Trophoblast cell (in vitro differentiated cells and primary cell): ENCODE results near the gene DNM3.

Source experiments
- DNase-seq, 2 donors: peaks; one replicate each; pipeline ENCODE4 v3.0.0-alpha.2; 2016
- H2AFZ ChIP-seq: 2 replicates; pipeline ENCODE4 v1.6.1; 2013; ENCODE audit warnings: low read length, moderate library complexity, mild to moderate bottlenecking; ENCODE audit not compliant: insufficient read depth, poor library complexity
- H2AK5ac ChIP-seq: 2 replicates; pipeline ENCODE4 v1.6.1; 2013; ENCODE audit warnings: mild to moderate bottlenecking, low read length
- H2BK120ac ChIP-seq: 2 replicates; pipeline ENCODE4 v1.6.1; 2013; ENCODE audit warnings: low read length, mild to moderate bottlenecking, moderate library complexity; ENCODE audit not compliant: insufficient read depth, poor library complexity
- H2BK12ac ChIP-seq: 2 replicates; pipeline ENCODE4 v1.6.1; 2013; ENCODE audit warnings: mild to moderate bottlenecking, low read length, moderate library complexity
- H2BK5ac ChIP-seq: 2 replicates; pipeline ENCODE4 v1.6.1; 2013; ENCODE audit warnings: low read length, low read depth, moderate library complexity, mild to moderate bottlenecking; ENCODE audit not compliant: poor library complexity
- H3K14ac ChIP-seq: 2 replicates; pipeline ENCODE4 v1.6.1; 2013; ENCODE audit warnings: mild to moderate bottlenecking, low read length
- H3K18ac ChIP-seq: 2 replicates; pipeline ENCODE4 v1.6.1; 2013; ENCODE audit warnings: mild to moderate bottlenecking, low read length
- H3K23ac ChIP-seq: 2 replicates; pipeline ENCODE4 v1.6.1; 2013; ENCODE audit warnings: low read length
- H3K27ac ChIP-seq: 2 replicates; pipeline ENCODE4 v1.5.1; 2013; ENCODE audit warnings: low read depth, mild to moderate bottlenecking, inconsistent platforms, low read length, moderate library complexity
- H3K27me3 ChIP-seq: 2 replicates; pipeline ENCODE4 v1.6.1; 2013; ENCODE audit warnings: inconsistent platforms, mild to moderate bottlenecking, low read length, moderate library complexity; ENCODE audit not compliant: insufficient read depth
- H3K36me3 ChIP-seq, 2 experiments: 1 replicate in 1 of 2; 2 replicates in 1 of 2; pipeline ENCODE4 v1.6.1; 2013; ENCODE audit warnings: low read length in 2 of 2, mild to moderate bottlenecking in 2 of 2, moderate library complexity in 1 of 2; ENCODE audit not compliant: insufficient read depth in 2 of 2, control insufficient read depth in 1 of 2
- H3K4ac ChIP-seq: 2 replicates; pipeline ENCODE4 v1.6.1; 2013; ENCODE audit warnings: low read depth, mild to moderate bottlenecking, low read length, moderate library complexity
- H3K4me1 ChIP-seq, 2 experiments: 1 replicate in 1 of 2; 2 replicates in 1 of 2; pipeline ENCODE4 v1.6.1; 2013; ENCODE audit warnings: low read length in 2 of 2, mild to moderate bottlenecking in 2 of 2, moderate library complexity in 1 of 2; ENCODE audit not compliant: insufficient read depth in 2 of 2, control insufficient read depth in 1 of 2
- H3K4me2 ChIP-seq: 2 replicates; pipeline ENCODE4 v1.6.1; 2013; ENCODE audit warnings: inconsistent platforms, mild to moderate bottlenecking, low read length, moderate library complexity
- H3K4me3 ChIP-seq: 2 replicates; pipeline ENCODE4 v1.5.1; 2013; ENCODE audit warnings: mild to moderate bottlenecking, low read depth, low read length, inconsistent platforms
- H3K79me1 ChIP-seq: one replicate; pipeline ENCODE4 v1.6.1; 2013; ENCODE audit warnings: low read length
- H3K79me2 ChIP-seq: 2 replicates; pipeline ENCODE4 v1.6.1; 2013; ENCODE audit warnings: low read length, mild to moderate bottlenecking; ENCODE audit not compliant: control insufficient read depth, insufficient read depth, poor library complexity
- H3K9ac ChIP-seq: 2 replicates; pipeline ENCODE4 v1.6.1; 2013; ENCODE audit warnings: mild to moderate bottlenecking, low read length
- H3K9me3 ChIP-seq: 2 replicates; pipeline ENCODE4 v1.6.1; 2013; ENCODE audit warnings: low read depth, mild to moderate bottlenecking, control low read depth, inconsistent platforms, low read length; ENCODE audit not compliant: insufficient read depth
- H4K12ac ChIP-seq: 2 replicates; pipeline ENCODE4 v1.6.1; 2013; ENCODE audit warnings: low read depth, mild to moderate bottlenecking, low read length, moderate library complexity
- H4K8ac ChIP-seq: 2 replicates; pipeline ENCODE4 v1.6.1; 2013; ENCODE audit warnings: low read depth, mild to moderate bottlenecking, low read length, moderate library complexity
- H4K91ac ChIP-seq: one replicate; pipeline ENCODE4 v1.6.1; 2013; ENCODE audit warnings: low read depth, mild to moderate bottlenecking, low read length, moderate library complexity
- WGBS: extraction: QIAGEN DNeasy Blood & Tissue Kit; methylation state at CpG from one replicate; pipeline ENCODE4 v1.1.7; 2013; ENCODE audit warnings: missing lambda C conversion rate; ENCODE audit not compliant: insufficient read length, insufficient coverage; ENCODE audit errors: extremely low coverage; 5-methylcytosine and 5-hydroxymethylcytosine counted together

DNM3 gene

GRCh38 chr1:171931752-171932151 lies 90.5 kb downstream of the DNM3 start:
- no peak overlapping the region for H4K8ac ChIP-seq
- DNase-seq: no peak
- no peak overlapping the region for H3K4me3 ChIP-seq
- H4K91ac ChIP-seq: no peak overlapping the region
- H3K27ac ChIP-seq: no peak overlapping the region
- H2BK120ac ChIP-seq: no peak overlapping the region
- H3K18ac ChIP-seq: no peak overlapping the region
- no peaks in the 10 kb centered on the region for H3K4me1 ChIP-seq
- H3K79me1 ChIP-seq: no peaks in the 10 kb centered on the region
- H3K23ac ChIP-seq: no peak overlapping the region
- H2AK5ac ChIP-seq: no peak overlapping the region
- no peaks in the 10 kb centered on the region for H3K36me3 ChIP-seq
- H2BK5ac ChIP-seq: no peak overlapping the region
- no peak overlapping the region for H4K12ac ChIP-seq
- H3K4me2 ChIP-seq: no peak overlapping the region
- no peaks in the 10 kb centered on the region for H3K9me3 ChIP-seq
- no peaks in the 10 kb centered on the region for H3K27me3 ChIP-seq
- H3K79me2 ChIP-seq: no peaks in the 10 kb centered on the region
- no peak overlapping the region for H3K9ac ChIP-seq
- H3K14ac ChIP-seq: no peak overlapping the region
- no peak overlapping the region for H3K4ac ChIP-seq
- no peak overlapping the region for H2AFZ ChIP-seq
- H2BK12ac ChIP-seq: no peak overlapping the region

GRCh38 chr1:171934664-171935063 lies 93.4 kb downstream of the DNM3 start:
- H3K4me2 ChIP-seq: no peak overlapping the region
- H3K79me1 ChIP-seq: no peaks in the 10 kb centered on the region
- H3K36me3 ChIP-seq: no peaks in the 10 kb centered on the region
- DNase-seq: no peak
- H2BK5ac ChIP-seq: no peak overlapping the region
- H2AK5ac ChIP-seq: no peak overlapping the region
- H3K9me3 ChIP-seq: no peaks in the 10 kb centered on the region
- peak overlapping the region; percentile 89 for H3K23ac ChIP-seq
- no peak overlapping the region for H2AFZ ChIP-seq
- no peaks in the 10 kb centered on the region for H3K4me1 ChIP-seq
- no peaks in the 10 kb centered on the region for H3K27me3 ChIP-seq
- WGBS: no CpG with 5 or more reads among the region's 3 CpGs
- no peak overlapping the region for H3K4me3 ChIP-seq
- no peak overlapping the region for H4K91ac ChIP-seq
- no peak overlapping the region for H3K14ac ChIP-seq
- no peaks in the 10 kb centered on the region for H3K79me2 ChIP-seq
- no peak overlapping the region for H2BK12ac ChIP-seq
- no peak overlapping the region for H4K8ac ChIP-seq
- H3K4ac ChIP-seq: no peak overlapping the region
- H3K18ac ChIP-seq: no peak overlapping the region
- H4K12ac ChIP-seq: no peak overlapping the region
- H2BK120ac ChIP-seq: no peak overlapping the region
- no peak overlapping the region for H3K27ac ChIP-seq
- H3K9ac ChIP-seq: no peak overlapping the region

GRCh38 chr1:171935086-171935485 lies 93.8 kb downstream of the DNM3 start:
- no peak overlapping the region for H2AFZ ChIP-seq
- H2BK120ac ChIP-seq: no peak overlapping the region
- WGBS: no CpG with 5 or more reads among the region's 4 CpGs
- no peaks in the 10 kb centered on the region for H3K4me1 ChIP-seq
- no peak overlapping the region for H3K4me2 ChIP-seq
- H3K23ac ChIP-seq: no peak overlapping the region
- H3K4me3 ChIP-seq: no peak overlapping the region
- no peak overlapping the region for H4K12ac ChIP-seq
- no peak overlapping the region for H2AK5ac ChIP-seq
- no peak overlapping the region for H3K18ac ChIP-seq
- DNase-seq: no peak
- H3K9ac ChIP-seq: no peak overlapping the region
- no peak overlapping the region for H3K14ac ChIP-seq
- H3K36me3 ChIP-seq: no peaks in the 10 kb centered on the region
- no peak overlapping the region for H2BK12ac ChIP-seq
- no peaks in the 10 kb centered on the region for H3K27me3 ChIP-seq
- no peaks in the 10 kb centered on the region for H3K79me2 ChIP-seq
- no peaks in the 10 kb centered on the region for H3K9me3 ChIP-seq
- no peak overlapping the region for H3K27ac ChIP-seq
- no peak overlapping the region for H2BK5ac ChIP-seq
- H3K4ac ChIP-seq: no peak overlapping the region
- no peak overlapping the region for H4K8ac ChIP-seq
- H4K91ac ChIP-seq: no peak overlapping the region
- no peaks in the 10 kb centered on the region for H3K79me1 ChIP-seq

DNA sequence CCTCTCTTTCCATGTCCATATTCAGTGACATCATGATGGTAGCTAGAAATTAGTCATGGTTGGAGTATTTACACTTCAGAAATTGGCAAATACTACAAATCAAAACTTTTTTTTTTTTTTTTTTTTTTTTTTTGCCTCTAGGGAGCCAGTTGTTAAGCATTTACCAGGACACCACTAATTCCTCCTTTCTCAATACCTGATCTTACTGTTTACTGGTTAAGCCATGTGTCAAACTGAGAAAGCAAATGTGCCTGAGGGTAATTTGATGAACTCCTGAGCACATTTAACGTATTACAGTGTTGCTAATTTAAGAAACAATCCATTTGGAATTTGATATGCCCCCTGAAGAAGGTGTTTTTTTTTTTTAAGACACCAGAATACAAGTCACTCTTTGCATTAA lies 94.4 kb downstream of the DNM3 start:
- Histone ChIP-seq H3K18ac (no peak overlapping the region), H4K12ac (no peak overlapping the region), H2BK5ac (no peak overlapping the region), H3K79me1 (no peaks in the 10 kb centered on the region), H3K4me1 (no peaks in the 10 kb centered on the region), H3K4me2 (no peak overlapping the region), H3K79me2 (no peaks in the 10 kb centered on the region), H2BK120ac (no peak overlapping the region), H3K9ac (no peak overlapping the region), H3K14ac (no peak overlapping the region), H4K8ac (no peak overlapping the region), H3K4ac (no peak overlapping the region), H3K36me3 (no peaks in the 10 kb centered on the region), H2BK12ac (no peak overlapping the region), H3K27me3 (no peaks in the 10 kb centered on the region), H3K4me3 (no peak overlapping the region), H3K9me3 (no peaks in the 10 kb centered on the region), H2AFZ (no peak overlapping the region), H3K23ac (no peak overlapping the region), H4K91ac (no peak overlapping the region), H2AK5ac (no peak overlapping the region), H3K27ac (no peak overlapping the region)
- WGBS: no CpG with 5 or more reads among the region's 1 CpG
- DNase-seq: peak in 1 of 2 donors; percentile 5
